ENCODE data around the gene SNX22.
"Not testable (repeated sequence)": the region's sequence is repeated elsewhere in the genome, so short reads cannot be mapped to it uniquely, and the experiment has no call there.

The SNX22 gene

DNA sequence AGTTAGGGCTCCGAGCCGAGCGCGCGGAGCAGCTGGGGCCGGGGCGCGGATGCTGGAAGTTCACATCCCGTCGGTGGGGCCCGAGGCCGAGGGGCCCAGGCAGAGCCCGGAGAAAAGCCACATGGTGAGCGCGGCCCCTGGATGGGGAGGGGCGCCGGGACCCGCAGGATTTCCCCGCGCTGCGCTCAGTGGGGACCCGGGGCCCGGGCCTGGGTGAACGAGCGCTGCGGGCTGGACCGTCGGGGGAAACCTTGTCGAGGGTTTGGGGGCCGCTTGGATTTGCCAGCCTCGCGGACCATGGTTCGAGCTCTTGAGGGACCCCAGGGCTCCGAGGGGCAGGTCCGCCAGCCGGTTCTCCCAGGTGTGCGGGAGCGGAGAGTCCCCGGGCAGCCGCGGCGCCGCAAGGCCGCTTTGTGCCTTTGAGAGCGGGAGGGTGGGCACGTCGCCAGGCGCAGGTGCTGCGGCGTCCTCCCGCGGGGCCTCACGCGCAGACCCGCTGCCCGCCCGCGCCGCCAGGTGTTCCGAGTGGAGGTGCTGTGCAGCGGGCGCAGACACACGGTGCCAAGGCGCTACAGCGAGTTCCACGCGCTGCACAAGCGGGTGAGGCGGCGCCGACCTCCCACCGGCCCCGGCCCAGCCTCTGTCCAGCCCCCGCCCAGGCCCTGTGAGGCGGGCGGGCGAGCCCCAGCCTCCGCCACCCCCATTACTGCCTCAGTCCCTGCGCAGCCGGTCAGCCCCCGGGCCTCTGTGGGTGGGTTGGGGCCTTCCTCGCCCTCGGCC is at the start of gene SNX22:
Gene SNX22 (plus strand): TSS at position 5 of the 780 bp plus-strand sequence. CDS start 45 bp downstream, at position 50.
- H3K27ac ChIP-seq: peak within 1 kb of the TSS in 1 of 21 experiments; percentile 10

GRCh38 chr15:64102497-64102896 is 49.0 kb upstream of the SNX22 start:
- Histone ChIP-seq H3K4me3 (no peak overlapping the region), H3K27ac (no peak overlapping the region)

More for the DNA sequence above, at the start of gene SNX22:
- peak within 1 kb of the TSS; percentile 16 to 44 (median 37) for H3K4me3 ChIP-seq

GRCh38 chr15:64105113-64105704 is 46.3 kb upstream of the SNX22 start:
- Histone ChIP-seq H3K4me3 (no peak overlapping the region), H3K27ac (peak overlapping the region in 11 of 21 experiments; percentile 0 to 71 (median 33))

DNA sequence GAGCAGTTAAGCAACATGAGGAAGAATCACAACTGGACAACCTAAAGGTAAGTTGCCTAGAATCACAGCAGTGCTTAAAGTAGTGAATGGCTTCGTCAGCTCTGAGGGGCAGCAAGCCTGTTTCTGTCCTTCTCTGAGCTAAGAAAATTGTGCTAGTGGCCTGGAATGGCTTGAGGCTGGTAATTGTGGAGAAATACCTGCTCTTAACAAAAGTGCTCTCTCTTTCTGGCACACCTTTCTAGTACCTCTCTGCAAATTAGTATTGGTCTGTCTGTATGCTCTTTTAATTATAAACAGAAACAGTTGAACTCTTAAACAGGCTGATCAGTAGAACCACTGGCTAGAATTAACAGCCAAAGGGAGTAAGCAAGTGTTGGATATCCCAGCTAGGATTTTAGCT is 44.2 kb upstream of the SNX22 start:
- no peak overlapping the region for H3K27ac ChIP-seq
- no peak overlapping the region for H3K4me3 ChIP-seq

DNA sequence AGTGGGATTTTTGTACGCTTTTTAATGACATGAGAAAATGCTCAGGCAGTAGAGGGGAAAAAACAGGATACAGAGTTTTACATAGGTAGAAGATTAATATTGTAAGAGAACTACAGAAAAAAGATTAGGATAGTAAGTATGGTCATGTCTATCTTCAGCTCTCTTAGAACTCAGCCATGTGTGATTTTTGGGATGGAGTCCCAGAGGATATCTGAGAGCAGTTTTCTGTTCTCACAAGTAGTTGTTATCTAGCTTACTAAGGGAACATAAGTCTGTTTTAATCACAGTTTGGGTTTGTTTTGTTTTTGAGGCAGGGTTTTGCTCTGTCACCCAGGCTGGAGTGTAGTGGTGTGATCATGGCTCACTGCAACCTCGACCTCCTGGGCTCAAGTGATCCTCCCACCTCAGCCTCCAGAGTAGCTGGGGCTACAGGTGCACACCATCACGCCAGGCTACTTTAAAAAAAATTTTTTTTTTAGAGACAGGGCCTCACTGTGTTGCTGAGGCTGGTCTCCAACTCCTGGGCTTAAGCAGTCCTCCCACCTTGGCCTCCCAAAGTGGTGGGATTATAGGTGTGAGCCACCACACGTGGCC is 41.3 kb upstream of the SNX22 start:
- H3K4me3 ChIP-seq: not testable (repeated sequence)
- peak overlapping the region in 3 of 21 experiments; percentile 6 to 43 (median 21) for H3K27ac ChIP-seq

DNA sequence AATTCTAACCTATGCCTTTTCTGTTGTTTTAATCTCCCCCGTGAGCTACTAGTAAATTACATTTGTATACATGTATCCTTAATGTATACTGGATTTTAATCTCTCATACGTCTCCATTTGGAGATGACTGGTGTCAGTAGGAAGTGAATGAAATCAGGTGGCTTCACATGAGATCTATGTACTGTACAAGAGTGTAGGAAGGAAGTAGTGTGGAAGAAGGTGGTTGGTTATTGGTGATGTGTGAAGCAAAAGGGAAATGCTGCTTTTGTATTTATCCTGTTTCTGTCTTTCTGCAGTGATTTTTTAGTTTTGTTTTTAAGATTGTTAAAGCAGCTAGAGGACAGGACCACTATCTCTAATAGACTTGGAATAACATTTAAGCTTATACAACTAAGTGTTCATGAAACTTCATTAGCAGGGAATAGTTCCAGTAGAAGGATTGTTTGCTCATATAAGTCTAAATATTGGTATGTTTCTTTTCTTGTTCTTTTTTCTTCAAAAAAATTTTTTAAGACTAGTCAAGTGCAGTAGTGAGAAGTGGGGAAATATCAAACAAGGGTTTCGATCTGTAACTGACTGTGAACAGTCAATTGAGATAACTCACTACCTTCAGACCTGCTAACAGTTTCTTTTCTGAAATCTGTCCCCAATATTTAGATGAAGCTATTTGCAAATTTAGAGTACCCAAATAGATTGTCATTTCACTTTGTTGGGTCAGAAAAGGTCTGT is 40.4 kb upstream of the SNX22 start:
- H3K4me3 ChIP-seq: no peak overlapping the region
- H3K27ac ChIP-seq: peak overlapping the region in 5 of 21 experiments; percentile 6 to 55 (median 29)

DNA sequence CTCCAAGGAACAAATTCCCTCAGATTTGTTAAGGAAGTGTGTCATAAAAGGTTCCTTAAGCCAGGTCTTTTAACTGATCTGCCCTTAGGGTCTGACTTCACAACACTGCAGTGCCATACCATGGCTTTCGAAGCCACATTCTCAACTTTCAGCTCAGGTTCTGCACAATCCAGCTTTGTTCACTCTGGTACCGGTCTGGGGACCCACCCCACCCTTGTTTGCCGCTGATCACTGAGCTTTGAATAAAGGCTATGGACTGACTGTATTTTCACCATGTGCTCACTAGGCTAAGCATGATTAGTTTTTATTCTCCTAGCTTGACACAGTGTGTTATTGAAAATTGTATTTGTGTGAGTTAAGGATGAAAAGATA is 39.9 kb upstream of the SNX22 start:
- H3K27ac ChIP-seq: peak overlapping the region in 3 of 21 experiments; percentile 19 to 55 (median 43)

DNA sequence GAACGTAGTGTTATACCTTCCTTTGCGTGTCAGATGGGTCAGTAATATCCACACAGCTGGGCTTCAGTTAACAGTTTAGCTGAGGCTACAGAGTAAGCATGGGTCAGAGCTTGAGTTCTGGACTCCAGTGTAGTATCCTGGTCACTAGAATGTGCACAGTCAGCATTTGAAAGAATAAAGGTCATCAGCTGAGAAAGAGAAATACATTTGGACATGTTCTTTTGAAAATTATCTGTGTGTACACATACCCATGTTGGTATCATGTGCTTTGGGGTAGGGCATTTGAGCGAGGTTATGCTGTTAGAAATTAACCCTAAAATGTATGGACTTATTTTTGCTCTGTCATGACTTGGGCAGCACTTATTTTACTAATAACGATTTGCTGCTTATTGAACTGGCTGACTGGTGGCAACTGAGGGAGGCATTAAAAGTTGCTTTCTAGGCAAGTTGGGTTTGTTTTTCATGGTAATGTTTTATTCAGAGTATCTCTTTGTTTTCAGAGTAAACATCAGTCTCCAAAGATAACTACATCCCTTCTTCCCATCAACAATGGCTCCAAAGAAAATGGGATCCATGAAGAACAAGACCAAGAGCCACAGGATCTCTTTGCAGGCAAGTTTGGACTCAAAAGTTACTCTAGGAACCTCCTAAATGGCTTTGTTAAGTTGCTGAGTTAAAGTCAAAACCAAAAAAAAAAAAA is 39.3 kb upstream of the SNX22 start:
- no peak overlapping the region for H3K4me3 ChIP-seq
- H3K27ac ChIP-seq: peak overlapping the region in 2 of 21 experiments; percentile 19 to 55

More for the DNA sequence above, 39.9 kb upstream of the SNX22 start:
- H3K4me3 ChIP-seq: no peak overlapping the region

DNA sequence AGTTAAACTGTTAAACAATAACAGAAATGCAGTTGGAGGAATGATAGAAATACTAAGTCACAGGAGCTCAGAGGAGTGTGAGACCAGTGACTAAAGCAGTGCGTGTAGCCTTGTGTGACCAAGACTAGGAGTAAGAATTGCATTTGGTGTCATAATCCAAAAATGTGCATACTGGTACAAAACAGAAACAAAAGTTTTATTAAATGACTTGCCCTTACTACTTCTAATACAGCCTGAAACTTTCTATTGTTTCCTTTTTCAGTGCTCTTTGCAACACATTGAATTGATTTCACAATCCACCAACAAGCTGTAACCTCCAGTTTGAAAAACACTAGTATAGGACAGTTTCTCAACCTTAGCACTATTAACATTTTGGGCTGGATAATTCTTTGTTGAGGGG is 38.6 kb upstream of the SNX22 start:
- H3K4me3 ChIP-seq: no peak overlapping the region
- peak overlapping the region in 2 of 21 experiments; percentile 32 to 55 for H3K27ac ChIP-seq

DNA sequence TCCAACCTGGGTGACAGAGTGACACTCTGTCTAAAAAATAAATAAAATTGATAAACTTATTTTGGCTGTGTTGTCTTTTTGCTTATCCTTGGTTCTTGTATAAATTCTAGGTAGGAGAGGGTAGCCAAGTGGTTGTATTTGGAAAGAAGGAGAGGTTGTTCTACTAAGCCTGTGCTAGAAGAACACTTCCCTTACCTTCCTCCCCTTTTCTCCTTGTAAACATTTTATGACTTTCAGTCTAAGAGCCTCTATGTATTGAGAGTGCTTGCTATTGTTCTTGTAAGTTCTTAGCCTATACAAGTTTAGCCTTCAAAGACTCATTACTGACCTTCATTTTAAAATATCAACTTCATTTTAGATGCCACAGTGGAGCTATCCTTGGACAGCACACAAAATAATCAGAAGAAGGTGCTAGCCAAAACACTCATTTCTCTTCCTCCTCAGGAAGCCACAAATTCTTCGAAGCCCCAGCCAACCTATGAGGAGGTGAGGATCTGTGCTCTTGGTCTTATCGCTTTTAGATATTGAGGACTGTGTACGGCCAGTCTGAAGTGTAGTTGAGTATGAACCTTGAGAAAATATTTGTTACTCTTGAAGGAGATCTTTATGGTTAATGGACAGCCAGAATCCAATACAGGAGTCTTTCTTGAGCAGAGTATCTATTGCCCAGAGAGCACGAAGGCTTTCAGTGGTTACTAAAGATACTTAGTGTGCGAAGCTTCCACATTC is 33.6 kb upstream of the SNX22 start:
- Histone ChIP-seq H3K4me3 (no peak overlapping the region), H3K27ac (no peak overlapping the region)

- not testable (repeated sequence) for H3K27ac ChIP-seq
Observed at GRCh38 chr15:64120322-64120721, 31.2 kb upstream of the SNX22 start.

GRCh38 chr15:64121614-64122013 is 29.9 kb upstream of the SNX22 start:
- H3K4me3 ChIP-seq: no peak overlapping the region
- no peak overlapping the region for H3K27ac ChIP-seq

More at GRCh38 chr15:64120322-64120721, 31.2 kb upstream of the SNX22 start:
- not testable (repeated sequence) for H3K4me3 ChIP-seq

- Histone ChIP-seq H3K27ac (no peak overlapping the region), H3K4me3 (no peak overlapping the region)
Observed at GRCh38 chr15:64122444-64122843, 29.1 kb upstream of the SNX22 start.

- Histone ChIP-seq H3K27ac (no peak overlapping the region), H3K4me3 (no peak overlapping the region)
Observed at GRCh38 chr15:64122936-64123351, 28.6 kb upstream of the SNX22 start.

- H3K27ac ChIP-seq: no peak overlapping the region
- H3K4me3 ChIP-seq: no peak overlapping the region
Observed at GRCh38 chr15:64125978-64126377, 25.6 kb upstream of the SNX22 start.

DNA sequence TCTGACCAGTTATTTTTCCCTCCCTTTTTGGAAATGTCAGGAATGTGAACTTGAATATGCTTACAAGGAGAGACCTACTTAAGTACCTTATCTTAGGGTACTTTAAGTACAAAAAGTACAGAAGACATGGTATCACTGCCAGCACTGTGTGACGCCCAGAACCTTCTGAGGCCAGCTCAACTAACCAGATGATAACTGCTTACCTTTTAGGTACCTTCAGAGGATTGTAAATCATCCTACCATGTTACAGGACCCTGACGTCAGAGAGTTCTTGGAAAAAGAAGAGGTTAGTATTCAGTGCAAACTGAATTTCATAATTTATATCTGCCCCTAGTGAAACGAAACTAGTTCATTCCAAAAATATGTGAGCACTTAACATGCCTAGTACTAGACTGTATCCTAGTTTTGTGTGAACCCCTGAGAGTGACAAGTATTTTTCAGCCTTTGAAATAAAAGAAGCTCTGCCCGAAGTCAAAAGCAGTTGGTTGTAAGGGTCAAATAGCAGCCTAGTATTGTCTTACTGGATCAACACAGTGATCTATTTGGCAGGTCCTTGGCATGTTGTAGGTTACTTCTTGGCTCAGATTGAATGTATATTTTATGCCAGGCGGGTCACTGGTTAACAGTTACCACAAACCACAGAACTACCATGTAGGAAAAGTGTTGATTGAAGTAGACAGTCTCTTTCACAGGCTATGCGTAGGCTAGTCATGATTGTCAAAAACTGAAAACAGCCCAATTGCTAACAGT is 23.8 kb upstream of the SNX22 start:
- no peak overlapping the region for H3K27ac ChIP-seq
- no peak overlapping the region for H3K4me3 ChIP-seq

GRCh38 chr15:64130159-64130558 is 21.4 kb upstream of the SNX22 start:
- Histone ChIP-seq H3K4me3 (no peak overlapping the region), H3K27ac (no peak overlapping the region)

DNA sequence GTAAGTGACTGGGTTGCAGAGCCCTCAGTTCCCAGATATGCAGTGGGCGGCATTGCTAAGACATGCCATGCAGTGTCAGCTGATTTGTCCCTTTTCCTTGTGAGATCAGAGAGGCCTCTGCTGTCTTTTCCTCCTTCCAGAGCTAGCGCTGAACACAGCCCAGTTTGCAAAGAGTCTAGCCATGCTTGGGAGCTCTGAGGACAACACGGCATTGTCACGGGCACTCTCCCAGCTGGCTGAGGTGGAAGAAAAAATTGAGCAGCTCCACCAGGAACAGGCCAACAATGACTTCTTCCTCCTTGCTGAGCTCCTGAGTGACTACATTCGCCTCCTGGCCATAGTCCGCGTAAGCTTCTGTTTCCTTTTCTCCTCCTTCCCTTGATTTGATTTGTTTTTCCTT is 20.0 kb upstream of the SNX22 start:
- Histone ChIP-seq H3K27ac (no peak overlapping the region), H3K4me3 (no peak overlapping the region)

Measured in skin epidermis (tissue), 12 donors.